A549 (cell line): ENCODE measurements around the gene CLEC1A.

Source experiments
- BHLHE40 ChIP-seq: IDR thresholded peaks from 2 replicates; pipeline ENCODE4 v1.6.1; 2012; ENCODE audit warnings: low read depth, low read length, inconsistent platforms
- CHD2 ChIP-seq: fragments of 150-350 bp; IDR thresholded peaks from 2 replicates; pipeline ENCODE4 v1.6.1; 2014; ENCODE audit warnings: low read length; ENCODE audit not compliant: partially characterized antibody
- CTCF ChIP-seq: fragments of >200 bp; sonication (Bioruptor Twin); formaldehyde crosslinking; IDR thresholded peaks from 3 replicates; pipeline ENCODE4 v1.5.1; 2016
- GATA3 ChIP-seq: IDR thresholded peaks from 2 replicates; pipeline ENCODE4 v1.6.1; 2012; ENCODE audit warnings: borderline replicate concordance
- MAX ChIP-seq: IDR thresholded peaks from 2 replicates; pipeline ENCODE4 v1.6.1; 2012
- NPAS2 ChIP-seq: fragments of 250-450 bp; sonication (Bioruptor Pico); IDR thresholded peaks from 2 replicates; pipeline ENCODE4 v1.8.0; 2022; ENCODE audit warnings: mild to moderate bottlenecking, moderate library complexity, borderline replicate concordance
- POLR2A ChIP-seq: IDR thresholded peaks from 2 replicates; pipeline ENCODE4 v1.6.1; 2012; ENCODE audit warnings: mild to moderate bottlenecking, low read length
- SMC3 ChIP-seq: fragments of >200 bp; sonication (Bioruptor Twin); formaldehyde crosslinking; IDR thresholded peaks from 3 replicates; pipeline ENCODE4 v1.6.1; 2018; ENCODE audit warnings: inconsistent platforms
- TF ChIP-seq, protein P1 (sequence below): fragments of 450-650 bp; IDR thresholded peaks from 2 replicates; pipeline ENCODE4 v1.6.1; 2014; ENCODE audit warnings: antibody characterized with exemption

DNA sequence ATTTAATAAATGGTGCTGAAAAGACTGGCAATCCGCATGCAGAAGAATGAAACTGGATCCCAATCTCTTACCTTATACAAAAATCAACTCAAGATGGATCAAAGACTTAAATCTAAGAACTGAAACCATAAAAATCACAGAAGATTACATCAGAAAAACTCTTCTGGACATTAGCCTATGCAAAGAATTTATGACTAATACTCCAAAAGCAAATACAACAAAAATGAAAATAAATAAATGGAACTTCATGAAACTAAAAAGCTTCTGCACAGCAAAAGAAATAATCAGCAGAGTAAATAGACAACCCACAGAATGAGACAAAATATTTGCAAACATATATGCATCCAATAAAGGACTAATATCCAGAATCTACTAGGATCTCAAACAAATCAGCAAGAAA is 14.3 kb upstream of the CLEC1A start:
- TF ChIP-seq SMC3 (no peak), NPAS2 (CRISPR knock-in tag) (no peak), POLR2A (no peak), CTCF (no peak), GATA3 (no peak), MAX (no peak), BHLHE40 (no peak), CHD2 (no peak)
- TF ChIP-seq, protein P1, sequence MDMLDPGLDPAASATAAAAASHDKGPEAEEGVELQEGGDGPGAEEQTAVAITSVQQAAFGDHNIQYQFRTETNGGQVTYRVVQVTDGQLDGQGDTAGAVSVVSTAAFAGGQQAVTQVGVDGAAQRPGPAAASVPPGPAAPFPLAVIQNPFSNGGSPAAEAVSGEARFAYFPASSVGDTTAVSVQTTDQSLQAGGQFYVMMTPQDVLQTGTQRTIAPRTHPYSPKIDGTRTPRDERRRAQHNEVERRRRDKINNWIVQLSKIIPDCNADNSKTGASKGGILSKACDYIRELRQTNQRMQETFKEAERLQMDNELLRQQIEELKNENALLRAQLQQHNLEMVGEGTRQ = no peak
